Spleen (tissue), 13 donors: Measurements from ENCODE around the gene SPDEF. TPM values are rescaled to one million over a fixed set of nuclear protein-coding genes. Genes with fewer than 3 reads are reported as not detected.

Source experiments
- DNase-seq: peaks from one replicate; pipeline ENCODE4 v3.0.0-alpha.2; 2020
- H3K27ac ChIP-seq, 8 donors: fragments of 200-600 bp; sonication (generic) in 7 of 8; 1 replicate in 4 of 8; 2 replicates in 4 of 8; pipeline versions ENCODE4 v1.5.0 to v1.8.0; 2016 to 2021; ENCODE audit warnings: inconsistent platforms in 4 of 8, mild to moderate bottlenecking in 4 of 8, moderate library complexity in 1 of 8
- H3K27me3 ChIP-seq, 7 donors: fragments of 200-600 bp; sonication (generic) in 6 of 7; replicated peaks in 1 of 7; 1 replicate in 4 of 7; 2 replicates in 3 of 7; pipeline versions ENCODE4 v1.5.0 to v1.8.0; 2016 to 2021; ENCODE audit warnings: inconsistent platforms in 3 of 7, mild to moderate bottlenecking in 1 of 7
- H3K36me3 ChIP-seq, 6 donors: fragments of 200-600 bp; sonication (generic) in 5 of 6; 1 replicate in 4 of 6; 2 replicates in 2 of 6; pipeline versions ENCODE4 v1.5.0 to v1.8.0; 2016 to 2021; ENCODE audit warnings: inconsistent platforms in 2 of 6
- H3K4me1 ChIP-seq, 6 donors: fragments of 200-600 bp; sonication (generic) in 5 of 6; 1 replicate in 3 of 6; 2 replicates in 3 of 6; pipeline versions ENCODE4 v1.5.0 to v1.8.0; 2016 to 2021; ENCODE audit warnings: inconsistent platforms in 3 of 6
- H3K4me3 ChIP-seq, 8 donors: fragments of 200-600 bp; sonication (generic) in 7 of 8; 1 replicate in 4 of 8; 2 replicates in 4 of 8; pipeline versions ENCODE4 v1.5.0 to v1.8.0; 2016 to 2021; ENCODE audit warnings: inconsistent platforms in 4 of 8, mild to moderate bottlenecking in 4 of 8, moderate library complexity in 2 of 8
- H3K9me3 ChIP-seq, 8 donors: fragments of 200-600 bp; sonication (generic) in 7 of 8; 1 replicate in 4 of 8; 2 replicates in 4 of 8; pipeline versions ENCODE4 v1.5.0 to v1.8.0; 2016 to 2021; ENCODE audit warnings: inconsistent platforms in 4 of 8
- POLR2A ChIP-seq, 3 donors: fragments of 450-650 bp; IDR thresholded peaks; one replicate each; pipeline ENCODE4 v1.5.1; 2017; ENCODE audit warnings: antibody characterized with exemption in 3 of 3, mild to moderate bottlenecking in 1 of 3
- POLR2AphosphoS5 ChIP-seq, 3 donors: sonication (generic); formaldehyde crosslinking; IDR thresholded peaks; one replicate each; pipeline ENCODE4 v1.5.1; 2017; ENCODE audit warnings: antibody characterized with exemption in 3 of 3
- WGBS, 5 donors: extraction: QIAGEN DNeasy Blood & Tissue Kit in 3 of 5; methylation state at CpG; one replicate each; pipeline versions ENCODE4 v1.1.5 to v1.1.7; 2013 to 2018; 5-methylcytosine and 5-hydroxymethylcytosine counted together
- intact Hi-C: fragments of 100-400 bp; cut with DNase I; formaldehyde crosslinking; loops from one replicate; pipeline ENCODE4 v1.15.0; 2023; ENCODE audit warnings: low total_unique reads
- long read RNA-seq, 2 donors: transcript quantifications; one replicate each; lab custom pipeline, GENCODE V29; 2026
- polyA plus RNA-seq, 3 donors: library from polyadenylated mRNA; stranded (reverse); fragments of 200-250 nt; gene quantifications; one replicate each; pipeline ENCODE4 v1.2.1, GENCODE V29; 2013
- total RNA-seq, 7 donors: library from RNA; depleted of rRNA in 3 of 7; stranded (reverse); fragments of >200 nt in 3 of 7; fragmentation: NEBNext Ultra II Directional in 4 of 7; extraction: Animal tissue kit (Norgen Biotek cat#: 25700) in 4 of 7; gene quantifications; one replicate each; pipeline versions ENCODE4 v1.1.0 to v1.2.1, GENCODE V29; 2016 to 2021
- TF ChIP-seq, protein P1 (sequence below), 11 experiments: fragments of 200-600 bp in 7 of 11; fragments of 450-650 bp in 4 of 11; sonication (generic) in 4 of 11; IDR thresholded peaks in 8 of 11; conservative IDR thresholded peaks in 3 of 11; 1 replicate in 7 of 11; 2 replicates in 4 of 11; pipeline versions ENCODE4 v1.4.0 to v1.8.0; 2016 to 2021; ENCODE audit warnings: antibody characterized with exemption in 11 of 11, inconsistent platforms in 4 of 11, mild to moderate bottlenecking in 1 of 11
- donor health status: healthy with polysubstance abuse.
- donor health status: DM: no; HTN: no; CAD: no; lungs with moderate emphysema.
- donor health status: DM: no; HTN: no; CAD: no.
- donor health status: Bipolar disorder and iron deficiency.
- donor health status: healthy.
- donor health status: DM: no; HTN: no; CAD: no.
- donor health status: DM: yes; HTN: yes; CAD: no.

SPDEF gene
- under 1 TPM in 1 of 7 donors, not detected in 6; 0.32 TPM for total RNA-seq
- polyA plus RNA-seq: under 1 TPM in 2 of 3 donors, not detected in 1; 0.03 to 0.13 TPM
- long read RNA-seq, donor 1: 0 reads
- long read RNA-seq, donor 2: 0 reads

- WGBS, 5 donors: 48 to 64% (median 60%) methylated on average over 5 to 6 of the region's 6 CpGs
- Histone ChIP-seq H3K36me3 (no peaks in the 10 kb centered on the region), H3K9me3 (peaks cover 0 to 11% (median 9%) of the 10 kb centered on the region in 8 donors), H3K4me3 (no peak within 1 kb of the TSS), H3K27me3 (peaks cover 0 to 2% (median 0%) of the 10 kb centered on the region in 7 donors), H3K27ac (no peak within 1 kb of the TSS), H3K4me1 (peaks cover 0 to 9% (median 2%) of the 10 kb centered on the region in 6 donors)
- TF ChIP-seq POLR2A (IDR thresholded peaks at IDR 0.05) (no peak), POLR2AphosphoS5 (IDR thresholded peaks at IDR 0.05) (no peak)
- TF ChIP-seq, protein P1, sequence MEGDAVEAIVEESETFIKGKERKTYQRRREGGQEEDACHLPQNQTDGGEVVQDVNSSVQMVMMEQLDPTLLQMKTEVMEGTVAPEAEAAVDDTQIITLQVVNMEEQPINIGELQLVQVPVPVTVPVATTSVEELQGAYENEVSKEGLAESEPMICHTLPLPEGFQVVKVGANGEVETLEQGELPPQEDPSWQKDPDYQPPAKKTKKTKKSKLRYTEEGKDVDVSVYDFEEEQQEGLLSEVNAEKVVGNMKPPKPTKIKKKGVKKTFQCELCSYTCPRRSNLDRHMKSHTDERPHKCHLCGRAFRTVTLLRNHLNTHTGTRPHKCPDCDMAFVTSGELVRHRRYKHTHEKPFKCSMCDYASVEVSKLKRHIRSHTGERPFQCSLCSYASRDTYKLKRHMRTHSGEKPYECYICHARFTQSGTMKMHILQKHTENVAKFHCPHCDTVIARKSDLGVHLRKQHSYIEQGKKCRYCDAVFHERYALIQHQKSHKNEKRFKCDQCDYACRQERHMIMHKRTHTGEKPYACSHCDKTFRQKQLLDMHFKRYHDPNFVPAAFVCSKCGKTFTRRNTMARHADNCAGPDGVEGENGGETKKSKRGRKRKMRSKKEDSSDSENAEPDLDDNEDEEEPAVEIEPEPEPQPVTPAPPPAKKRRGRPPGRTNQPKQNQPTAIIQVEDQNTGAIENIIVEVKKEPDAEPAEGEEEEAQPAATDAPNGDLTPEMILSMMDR (IDR thresholded peaks at IDR 0.05 in 8 of 11, conservative IDR thresholded peaks at IDR 0.05 in 3 of 11): no peak
- DNase-seq: no peak
- intact Hi-C loops: no loop called here
Measured at GRCh38 chr6:34556031-34556471, at the start of gene SPDEF. SPDEF (minus strand) TSS chr6:34556329; CDS start chr6:34544455, 11,874 bp downstream.

GRCh38 chr6:34603707-34604106 is 47.6 kb upstream of the SPDEF start:
- intact Hi-C loops: loop anchor here (10.0 kb wide), 1 partner anchor 79 kb away; no protein-coding TSS in a partner anchor
- Histone ChIP-seq H3K4me1 (peaks cover 0 to 18% (median 2%) of the 10 kb centered on the region in 6 donors), H3K9me3 (no peaks in the 10 kb centered on the region), H3K27me3 (no peaks in the 10 kb centered on the region), H3K27ac (no peak overlapping the region), H3K36me3 (peaks cover 0 to 81% (median 17%) of the 10 kb centered on the region in 6 donors), H3K4me3 (no peak overlapping the region)
- no peak for TF ChIP-seq POLR2AphosphoS5 (IDR thresholded peaks at IDR 0.05)
- TF ChIP-seq, protein P1 (IDR thresholded peaks at IDR 0.05 in 8 of 11, conservative IDR thresholded peaks at IDR 0.05 in 3 of 11): no peak
- no peak for TF ChIP-seq POLR2A (IDR thresholded peaks at IDR 0.05)
- 94 to 96% (median 95%) methylated on average over 4 of the region's 4 CpGs for WGBS, 5 donors
- no peak for DNase-seq

- 88 to 92% (median 91%) methylated on average over 10 of the region's 10 CpGs for WGBS, 5 donors
- no peak for TF ChIP-seq POLR2AphosphoS5 (IDR thresholded peaks at IDR 0.05)
- no peak for TF ChIP-seq POLR2A (IDR thresholded peaks at IDR 0.05)
- TF ChIP-seq, protein P1 (IDR thresholded peaks at IDR 0.05 in 8 of 11, conservative IDR thresholded peaks at IDR 0.05 in 3 of 11): no peak
- Histone ChIP-seq H3K9me3 (no peaks in the 10 kb centered on the region), H3K4me3 (no peak overlapping the region), H3K36me3 (peaks cover 0 to 76% (median 17%) of the 10 kb centered on the region in 6 donors), H3K4me1 (peaks cover 0 to 30% (median 3%) of the 10 kb centered on the region in 6 donors), H3K27ac (no peak overlapping the region), H3K27me3 (no peaks in the 10 kb centered on the region)
- intact Hi-C loops: loop anchor here (10.0 kb wide), 1 partner anchor 78 kb away; no protein-coding TSS in a partner anchor
- no peak for DNase-seq
Measured at GRCh38 chr6:34602318-34603111, 46.4 kb upstream of the SPDEF start.

DNA sequence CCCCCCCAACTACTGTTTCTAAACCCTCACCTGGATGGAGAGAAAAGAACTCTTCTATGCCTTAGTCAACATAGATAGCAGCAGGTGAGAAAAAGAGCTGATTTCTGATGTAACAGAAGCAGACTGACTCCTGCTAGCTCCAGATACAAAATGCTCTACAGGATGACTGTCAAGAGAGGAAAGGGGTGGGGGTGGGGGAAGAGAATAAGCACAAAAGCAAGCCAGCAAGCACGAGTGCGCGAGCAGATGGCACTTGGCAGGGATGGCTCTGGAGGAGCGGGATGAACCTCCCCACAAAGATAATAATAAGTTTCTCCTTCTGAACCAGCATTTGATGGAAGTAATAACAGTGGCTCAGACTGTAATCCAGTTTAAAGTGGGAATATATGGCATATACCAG is 45.6 kb upstream of the SPDEF start:
- Histone ChIP-seq H3K36me3 (peaks cover 0 to 69% (median 14%) of the 10 kb centered on the region in 6 donors), H3K27ac (no peak overlapping the region), H3K4me1 (peaks cover 0 to 37% (median 9%) of the 10 kb centered on the region in 6 donors), H3K4me3 (no peak overlapping the region), H3K27me3 (no peaks in the 10 kb centered on the region), H3K9me3 (no peaks in the 10 kb centered on the region)
- intact Hi-C loops: loop anchor here (10.0 kb wide), 1 partner anchor 77 kb away; no protein-coding TSS in a partner anchor
- WGBS, 5 donors: 65 to 85% (median 81%) methylated on average over 4 of the region's 4 CpGs
- no peak for DNase-seq
- TF ChIP-seq, protein P1 (IDR thresholded peaks at IDR 0.05 in 8 of 11, conservative IDR thresholded peaks at IDR 0.05 in 3 of 11): no peak
- TF ChIP-seq POLR2A (IDR thresholded peaks at IDR 0.05) (no peak), POLR2AphosphoS5 (IDR thresholded peaks at IDR 0.05) (no peak)
